HG03565 (cell line): ENCODE measurements around the gene BTN2A1.
"Not testable (repeated sequence)": the region's sequence is repeated elsewhere in the genome, so short reads cannot be mapped to it uniquely, and the experiment has no call there.

Experiments used
- ATAC-seq: cut with Tn5 transposase; IDR thresholded peaks from one replicate; pipeline ENCODE4 v1.9.1; 2021; ENCODE audit warnings: mild to moderate bottlenecking, moderate library complexity; ENCODE audit not compliant: unreplicated experiment

Gene BTN2A1

DNA sequence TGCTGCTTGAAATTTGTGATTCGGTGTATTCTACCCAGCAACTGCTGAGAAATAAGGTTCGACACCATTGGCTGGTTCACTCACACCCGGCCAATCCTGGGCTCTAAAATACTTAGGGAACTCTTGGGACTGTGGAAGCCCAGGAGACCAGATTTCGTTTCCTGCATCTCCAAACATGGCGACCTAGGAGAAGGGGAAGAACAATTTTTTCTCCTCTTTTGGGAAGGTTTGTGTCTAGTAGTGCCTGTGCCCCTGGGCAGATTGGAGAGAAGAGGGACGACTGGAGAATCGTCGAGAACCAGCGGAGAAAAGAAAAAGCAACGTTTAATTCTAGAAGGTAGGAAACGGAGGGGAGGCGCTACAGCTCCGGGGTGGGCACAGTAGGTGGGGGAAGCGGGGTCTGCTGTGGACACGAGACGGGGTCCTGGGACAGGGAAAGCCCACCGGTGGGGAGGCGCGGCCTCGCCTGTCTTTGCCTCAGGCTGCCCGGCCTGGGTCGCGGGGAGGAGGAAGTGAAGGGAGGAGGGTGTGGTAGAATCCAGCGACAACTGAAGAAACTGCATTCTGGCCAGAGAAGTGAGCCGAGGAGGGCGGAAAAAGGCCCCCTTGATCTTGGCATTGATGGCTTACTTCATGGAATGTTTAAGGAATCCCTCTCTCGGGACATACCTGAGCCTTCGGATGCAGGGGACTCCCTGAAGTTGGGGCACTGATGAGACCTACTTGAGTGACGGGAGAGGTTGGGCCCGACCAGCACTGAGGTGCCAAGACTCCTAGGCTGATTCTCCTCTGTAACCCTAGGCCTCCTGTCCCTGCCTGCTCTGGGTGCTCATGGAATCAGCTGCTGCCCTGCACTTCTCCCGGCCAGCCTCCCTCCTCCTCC lies at the start of gene BTN2A1:
Gene BTN2A1 (plus strand): TSS at position 150 of the 883 bp plus-strand sequence. CDS start 682 bp downstream, at position 832.
- ATAC-seq: peak; percentile 90

- no peak for ATAC-seq
These were observed 48.7 kb upstream of the BTN2A1 start for GRCh38 chr6:26408828-26409730.

GRCh38 chr6:26411751-26412150 lies 46.0 kb upstream of the BTN2A1 start:
- ATAC-seq: no peak

DNA sequence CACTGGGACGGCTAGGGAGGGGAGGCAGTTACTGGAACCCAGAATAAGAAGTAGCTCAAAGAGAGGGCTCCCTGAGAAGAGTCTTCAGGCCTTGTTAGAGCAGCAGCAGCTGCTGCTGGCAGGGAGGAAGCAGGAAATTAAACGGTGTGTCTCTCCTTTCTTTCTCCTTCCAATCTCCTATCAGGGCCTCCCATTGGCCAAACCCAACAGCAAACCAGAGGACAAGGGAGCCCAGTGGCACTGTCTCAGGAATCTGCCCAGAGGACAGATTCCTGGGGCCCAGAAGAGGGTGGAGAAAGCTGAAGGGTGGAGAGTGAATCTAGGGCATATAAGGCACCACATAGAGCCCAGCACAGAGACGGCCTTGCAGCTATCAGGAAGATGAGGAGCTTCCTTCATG lies 45.5 kb upstream of the BTN2A1 start:
- ATAC-seq: no peak

GRCh38 chr6:26412954-26413353 lies 44.8 kb upstream of the BTN2A1 start:
- no peak for ATAC-seq

DNA sequence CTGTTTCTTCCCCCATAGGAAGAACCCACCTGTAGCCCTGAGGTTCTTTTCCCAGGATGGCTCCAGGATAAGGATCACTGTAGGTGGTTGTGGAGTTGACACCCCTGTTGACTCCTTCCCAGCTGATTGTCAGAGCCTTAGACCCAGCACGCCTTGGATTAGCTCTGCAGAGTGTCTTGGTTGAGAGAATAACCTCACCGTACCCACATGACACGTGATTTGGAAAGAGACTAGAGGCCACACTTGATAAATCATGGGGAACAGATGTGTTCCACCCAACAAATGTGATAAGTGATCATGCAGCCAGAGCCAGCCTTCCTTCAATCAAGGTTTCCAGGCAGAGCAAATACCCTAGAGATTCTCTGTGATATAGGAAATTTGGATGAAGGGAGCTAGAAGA lies 43.5 kb upstream of the BTN2A1 start:
- no peak for ATAC-seq

DNA sequence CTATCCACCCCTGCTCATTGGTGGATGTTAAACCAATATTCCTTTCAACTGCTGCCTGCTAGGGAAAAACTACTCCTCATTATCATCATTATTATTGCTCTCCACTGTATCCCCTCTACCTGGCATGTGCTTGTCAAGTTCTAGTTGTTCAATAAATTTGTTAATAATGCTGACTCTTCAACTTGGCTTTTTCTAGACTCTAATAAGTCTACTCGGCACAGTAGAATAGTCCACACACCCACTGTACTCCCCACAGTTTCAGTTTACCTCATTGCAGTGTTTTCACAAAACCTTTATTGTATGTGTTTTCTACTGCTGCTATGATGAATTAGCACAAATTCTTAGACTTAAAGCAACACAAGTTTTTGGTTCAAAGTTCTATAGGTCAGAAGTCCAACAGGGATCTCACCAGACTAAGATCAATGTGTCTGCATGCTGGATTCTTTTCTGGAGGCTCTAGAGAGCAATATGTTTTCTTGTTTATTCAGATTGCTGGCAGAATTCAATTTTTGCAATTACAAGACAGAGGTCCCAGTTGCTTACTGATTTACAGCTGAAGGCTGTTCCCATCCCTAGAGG lies 42.6 kb upstream of the BTN2A1 start:
- ATAC-seq: no peak

GRCh38 chr6:26415791-26416190 lies 42.0 kb upstream of the BTN2A1 start:
- no peak for ATAC-seq

DNA sequence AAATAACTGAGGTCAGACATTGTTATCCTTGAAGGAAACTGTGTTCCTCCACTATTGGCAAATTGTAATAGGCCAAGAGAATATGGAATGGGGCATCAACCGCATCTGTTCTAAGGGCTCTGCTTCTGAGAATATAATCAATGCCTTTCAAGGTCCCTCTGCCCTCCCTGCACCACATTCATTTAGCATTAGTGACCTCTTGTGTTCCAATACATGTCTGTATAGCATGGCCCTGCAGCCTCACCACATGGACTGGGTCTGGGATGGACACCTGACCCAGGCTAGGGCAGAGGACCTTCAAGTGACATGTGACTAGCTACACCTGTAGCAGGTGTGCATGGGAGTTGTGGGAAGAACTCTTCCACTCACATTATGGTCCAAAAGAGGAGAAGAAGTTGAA lies 41.5 kb upstream of the BTN2A1 start:
- no peak for ATAC-seq

DNA sequence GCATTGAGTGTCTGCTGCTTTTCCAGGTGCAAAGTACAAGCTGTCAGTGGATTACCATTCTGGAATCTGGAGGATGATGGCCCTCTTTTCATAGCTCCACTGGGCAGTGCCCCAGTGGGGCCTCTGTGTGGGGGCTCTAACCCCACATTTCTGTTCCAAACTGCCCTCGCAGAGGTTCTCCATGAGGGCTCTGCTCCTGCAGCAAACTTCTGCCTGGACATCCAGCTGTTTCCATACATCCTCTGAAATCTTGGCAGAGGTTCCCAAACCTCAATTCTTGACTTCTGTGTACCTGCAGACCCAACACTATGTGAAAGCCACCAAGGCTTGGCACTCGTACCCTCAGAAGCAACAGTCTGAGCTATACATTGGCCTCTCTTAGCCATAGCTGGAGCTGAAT lies 39.7 kb upstream of the BTN2A1 start:
- ATAC-seq: not testable (repeated sequence)

DNA sequence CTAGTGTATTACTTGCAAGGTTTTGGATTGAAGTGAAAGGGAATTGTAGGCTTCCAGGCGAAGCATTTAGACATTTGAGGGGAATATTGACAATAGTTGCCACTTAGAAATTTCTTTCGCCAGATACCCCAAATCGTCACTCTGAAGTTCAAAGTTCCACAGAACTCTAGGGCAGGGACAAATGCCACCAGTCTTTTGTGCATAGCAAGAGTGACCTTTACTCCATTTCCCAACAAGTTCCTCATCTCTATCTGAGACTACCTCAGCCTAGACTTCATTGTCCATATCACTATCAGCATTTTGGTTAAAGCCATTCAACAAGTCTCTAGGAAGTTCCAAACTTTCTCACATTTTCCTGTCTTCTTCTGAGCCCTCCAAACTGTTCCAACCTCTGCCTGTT lies 39.0 kb upstream of the BTN2A1 start:
- ATAC-seq: not testable (repeated sequence)

DNA sequence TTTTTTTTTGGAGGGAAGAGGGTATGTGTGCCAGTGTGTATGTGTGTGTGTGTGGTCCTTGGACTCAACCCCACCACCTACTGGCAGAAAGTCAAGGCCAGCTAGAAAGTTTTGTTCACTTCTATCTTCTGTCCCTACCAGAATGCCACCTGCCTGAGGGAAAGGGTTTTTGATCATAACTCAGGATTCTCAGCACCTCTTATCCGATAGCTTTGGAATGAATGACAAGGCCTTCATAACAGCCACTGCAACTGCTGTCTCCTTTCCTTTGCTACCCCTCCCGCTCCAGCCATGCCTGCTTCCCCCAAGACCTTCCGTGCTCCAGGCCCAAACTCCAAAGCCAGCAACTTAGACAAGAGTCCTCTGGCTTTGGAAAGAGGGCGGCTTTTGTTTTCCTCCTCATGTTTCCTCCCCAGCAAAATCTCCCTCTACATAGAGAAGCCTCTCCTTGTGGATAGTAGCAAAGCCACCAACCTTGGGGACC lies 37.0 kb upstream of the BTN2A1 start:
- no peak for ATAC-seq

DNA sequence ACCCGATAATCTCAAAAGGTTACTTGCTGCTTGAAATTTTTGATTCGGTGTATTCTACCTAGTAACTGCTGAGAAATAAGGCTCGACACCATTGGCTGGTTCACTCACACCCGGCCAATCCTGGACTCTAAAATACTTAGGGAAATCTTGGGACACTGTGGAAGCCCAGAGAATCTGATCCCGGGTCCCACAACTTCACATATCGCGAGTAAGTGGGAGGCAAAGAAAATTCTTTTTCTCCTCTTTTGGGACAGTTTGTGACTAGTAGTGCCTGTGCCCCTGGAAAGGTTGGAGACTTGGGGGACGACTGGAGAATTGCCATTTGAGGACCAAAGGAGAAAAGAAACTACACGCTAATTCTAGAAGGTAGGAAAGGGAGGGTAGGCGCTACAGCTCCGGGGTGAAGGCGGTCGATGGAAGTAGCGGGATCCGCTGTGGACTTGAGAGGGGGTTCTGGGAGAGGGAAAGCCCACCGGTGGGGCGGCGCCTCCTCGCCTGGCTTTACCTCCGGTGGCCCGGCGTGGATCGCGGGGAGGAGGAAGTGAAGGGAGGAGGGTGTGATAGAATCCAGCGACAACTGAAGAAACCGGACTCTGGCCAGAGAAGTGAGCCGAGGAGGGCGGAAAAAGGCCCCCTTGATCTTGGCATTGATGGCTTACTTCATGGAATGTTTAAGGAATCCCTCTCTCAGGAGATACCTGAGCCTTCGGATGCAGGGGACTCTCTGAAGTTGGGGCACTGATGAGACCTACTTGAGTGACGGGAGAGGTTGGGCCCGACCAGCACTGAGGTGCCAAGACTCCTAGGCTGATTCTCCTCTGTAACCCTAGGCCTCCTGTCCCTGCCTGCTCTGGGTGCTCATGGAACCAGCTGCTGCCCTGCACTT lies 36.3 kb upstream of the BTN2A1 start:
- peak; percentile 81 for ATAC-seq

DNA sequence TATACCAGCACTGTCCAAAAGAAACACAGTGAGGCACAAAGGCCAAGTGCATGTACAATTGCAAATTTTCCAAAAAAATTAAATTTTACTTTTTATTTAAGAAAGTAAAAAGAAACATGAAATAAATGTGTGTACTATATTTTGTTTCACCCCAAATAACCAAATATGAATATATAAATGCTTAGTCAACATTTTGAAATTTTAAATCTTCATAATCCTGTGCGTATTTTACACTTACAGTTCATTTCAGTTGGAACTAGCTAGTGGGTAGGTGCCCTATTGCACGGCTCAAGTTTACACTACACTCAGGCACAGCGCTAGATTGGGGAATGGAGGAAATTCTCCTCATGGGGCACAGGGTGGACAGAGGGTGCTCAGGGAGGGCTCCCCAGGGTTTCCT lies 35.4 kb upstream of the BTN2A1 start:
- no peak for ATAC-seq

DNA sequence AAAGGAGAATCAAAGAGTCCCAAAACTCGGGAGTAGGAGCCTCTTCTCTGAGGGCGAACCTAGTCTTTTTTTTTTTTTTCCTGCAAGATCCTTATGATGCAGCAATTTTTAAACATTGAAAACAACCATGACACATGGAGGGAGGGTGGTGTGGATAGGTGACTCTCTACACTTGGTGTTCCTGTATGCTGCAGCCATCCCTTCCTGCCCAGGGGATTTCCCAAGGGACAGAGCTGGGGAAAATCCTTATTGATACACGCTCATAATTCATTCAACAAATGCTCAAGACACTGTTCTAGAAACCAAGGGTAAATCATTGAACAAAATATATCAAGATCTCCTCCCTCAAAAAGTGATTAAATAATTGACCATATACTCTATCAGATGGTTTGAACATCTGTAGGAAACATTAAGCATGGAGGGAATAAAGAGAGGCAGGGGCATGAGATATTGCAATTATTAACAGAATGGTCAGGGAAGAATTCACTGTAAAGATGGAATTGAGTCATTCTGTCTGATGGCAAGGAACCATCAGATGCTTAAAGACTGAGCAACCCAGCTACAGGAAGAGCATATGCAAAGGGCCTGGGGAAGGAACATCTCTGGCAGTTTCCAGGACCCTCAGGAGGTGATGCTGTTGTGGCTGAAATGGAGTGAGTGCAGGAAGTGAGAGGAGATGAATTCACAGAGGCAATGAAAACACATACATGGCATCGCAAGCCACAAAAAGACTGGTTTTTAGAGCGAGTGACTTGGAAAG lies 30.9 kb upstream of the BTN2A1 start:
- no peak for ATAC-seq

- ATAC-seq: no peak
These were observed 30.3 kb upstream of the BTN2A1 start for GRCh38 chr6:26427451-26427809.

DNA sequence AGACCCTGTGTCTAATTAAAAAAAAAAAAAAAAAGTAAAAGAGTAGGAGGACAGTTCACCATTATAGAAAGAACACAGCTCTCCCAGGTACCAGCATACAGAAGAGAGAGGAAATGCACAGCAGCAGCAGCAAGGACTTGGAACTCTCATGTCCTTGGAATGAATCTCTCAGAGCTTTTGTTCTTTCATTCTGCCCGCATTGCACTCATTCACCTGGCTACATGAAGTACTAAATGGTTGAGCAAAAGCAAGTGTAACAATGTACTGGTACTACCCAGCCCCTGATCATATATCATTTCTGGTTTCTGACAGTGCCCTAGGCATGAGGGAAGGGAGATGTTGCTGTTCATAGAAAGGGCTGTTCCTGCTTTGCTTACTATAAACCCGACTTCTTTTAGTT lies 29.5 kb upstream of the BTN2A1 start:
- no peak for ATAC-seq

GRCh38 chr6:26430787-26431186 lies 27.0 kb upstream of the BTN2A1 start:
- ATAC-seq: no peak

DNA sequence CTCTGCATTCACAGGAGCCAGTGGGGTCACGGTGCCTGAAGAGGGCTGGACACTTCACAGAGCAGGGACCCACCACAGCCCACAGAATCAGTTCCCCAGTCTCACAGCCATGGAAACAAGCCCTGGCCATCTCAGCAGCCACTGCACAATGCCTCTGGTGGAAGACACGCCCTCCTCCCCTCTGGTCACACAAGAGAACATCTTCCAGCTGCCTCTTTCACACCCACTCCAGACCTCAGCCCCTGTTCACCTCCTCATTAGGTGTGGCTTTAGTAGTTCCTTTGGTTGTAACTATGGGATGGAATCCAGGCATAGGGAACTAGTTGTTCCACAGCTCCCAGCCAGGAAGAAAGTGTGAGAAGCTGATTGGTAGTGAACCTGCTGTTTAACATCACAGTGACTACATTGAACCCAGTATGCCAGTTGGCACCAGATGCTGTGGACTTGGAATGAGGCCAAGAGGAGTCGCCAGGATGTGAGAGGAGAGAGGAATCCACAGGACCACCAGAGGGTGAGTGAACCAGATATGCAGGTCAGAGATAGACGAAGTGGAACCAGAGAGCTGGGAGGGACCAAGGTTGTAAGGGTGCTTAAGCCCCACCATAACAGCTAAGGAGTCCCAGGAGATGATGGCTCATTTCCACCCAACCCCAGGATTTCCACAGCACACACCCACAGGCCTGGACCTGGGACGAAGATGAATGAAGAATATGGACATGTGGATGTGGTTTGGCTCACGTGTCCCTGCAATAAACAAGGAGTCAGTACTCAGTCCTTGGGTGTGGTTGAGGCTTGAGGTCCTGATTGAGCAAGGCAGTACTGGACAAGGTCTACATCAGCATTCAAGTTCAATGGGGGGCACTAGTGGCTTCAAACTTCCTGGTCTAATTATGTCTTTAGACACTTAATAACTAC lies 26.2 kb upstream of the BTN2A1 start:
- ATAC-seq: no peak
